Sigmoid colon (tissue), 4 donors: Measurements from ENCODE around the gene SLC6A12.

ENCODE experiments used
- EP300 ChIP-seq, 4 donors: sonication (generic); formaldehyde crosslinking; IDR thresholded peaks; one replicate each; pipeline ENCODE4 v1.6.1; 2017; ENCODE audit warnings: antibody characterized with exemption in 4 of 4
- POLR2A ChIP-seq, 2 donors: fragments of 450-650 bp; IDR thresholded peaks; one replicate each; pipeline ENCODE4 v1.6.1; 2016; ENCODE audit warnings: antibody characterized with exemption in 2 of 2, mild to moderate bottlenecking in 2 of 2, moderate library complexity in 2 of 2
- POLR2AphosphoS5 ChIP-seq, 4 donors: sonication (generic); formaldehyde crosslinking; IDR thresholded peaks; one replicate each; pipeline ENCODE4 v1.6.1; 2017; ENCODE audit warnings: antibody characterized with exemption in 4 of 4
- TF ChIP-seq, protein P1 (sequence below), 4 experiments: fragments of 450-650 bp in 3 of 4; fragments of 200-600 bp in 1 of 4; IDR thresholded peaks; one replicate each; pipeline ENCODE4 v1.5.1; 2016 to 2019; ENCODE audit warnings: antibody characterized with exemption in 4 of 4, mild to moderate bottlenecking in 3 of 4, moderate library complexity in 2 of 4

DNA sequence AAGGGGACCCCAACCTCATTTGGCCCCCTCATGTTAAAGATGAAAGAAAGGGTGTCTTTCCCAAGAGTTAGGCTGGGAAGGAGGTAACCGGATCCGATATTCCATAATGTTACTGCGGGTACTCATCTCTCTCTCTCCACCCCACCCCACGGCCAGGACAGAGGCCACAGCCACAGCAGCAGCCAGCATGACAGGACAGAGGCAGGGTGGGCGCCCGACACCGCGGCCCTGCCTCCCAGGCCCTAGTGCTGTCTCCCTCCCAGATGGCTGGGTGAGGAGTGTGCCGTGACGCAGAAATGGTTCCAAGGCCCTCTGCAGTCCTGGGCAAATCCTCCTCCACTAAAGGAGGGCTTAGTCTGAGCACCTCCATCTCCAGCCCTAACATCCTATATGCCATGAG is 6.2 kb downstream of the SLC6A12 start:
- TF ChIP-seq EP300 (IDR thresholded peaks at IDR 0.05) (no peak), POLR2AphosphoS5 (IDR thresholded peaks at IDR 0.05) (no peak), POLR2A (IDR thresholded peaks at IDR 0.05) (no peak)
- TF ChIP-seq, protein P1, sequence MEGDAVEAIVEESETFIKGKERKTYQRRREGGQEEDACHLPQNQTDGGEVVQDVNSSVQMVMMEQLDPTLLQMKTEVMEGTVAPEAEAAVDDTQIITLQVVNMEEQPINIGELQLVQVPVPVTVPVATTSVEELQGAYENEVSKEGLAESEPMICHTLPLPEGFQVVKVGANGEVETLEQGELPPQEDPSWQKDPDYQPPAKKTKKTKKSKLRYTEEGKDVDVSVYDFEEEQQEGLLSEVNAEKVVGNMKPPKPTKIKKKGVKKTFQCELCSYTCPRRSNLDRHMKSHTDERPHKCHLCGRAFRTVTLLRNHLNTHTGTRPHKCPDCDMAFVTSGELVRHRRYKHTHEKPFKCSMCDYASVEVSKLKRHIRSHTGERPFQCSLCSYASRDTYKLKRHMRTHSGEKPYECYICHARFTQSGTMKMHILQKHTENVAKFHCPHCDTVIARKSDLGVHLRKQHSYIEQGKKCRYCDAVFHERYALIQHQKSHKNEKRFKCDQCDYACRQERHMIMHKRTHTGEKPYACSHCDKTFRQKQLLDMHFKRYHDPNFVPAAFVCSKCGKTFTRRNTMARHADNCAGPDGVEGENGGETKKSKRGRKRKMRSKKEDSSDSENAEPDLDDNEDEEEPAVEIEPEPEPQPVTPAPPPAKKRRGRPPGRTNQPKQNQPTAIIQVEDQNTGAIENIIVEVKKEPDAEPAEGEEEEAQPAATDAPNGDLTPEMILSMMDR (IDR thresholded peaks at IDR 0.05): no peak
